Measurements from ENCODE around the gene NRL.

The NRL gene

DNA sequence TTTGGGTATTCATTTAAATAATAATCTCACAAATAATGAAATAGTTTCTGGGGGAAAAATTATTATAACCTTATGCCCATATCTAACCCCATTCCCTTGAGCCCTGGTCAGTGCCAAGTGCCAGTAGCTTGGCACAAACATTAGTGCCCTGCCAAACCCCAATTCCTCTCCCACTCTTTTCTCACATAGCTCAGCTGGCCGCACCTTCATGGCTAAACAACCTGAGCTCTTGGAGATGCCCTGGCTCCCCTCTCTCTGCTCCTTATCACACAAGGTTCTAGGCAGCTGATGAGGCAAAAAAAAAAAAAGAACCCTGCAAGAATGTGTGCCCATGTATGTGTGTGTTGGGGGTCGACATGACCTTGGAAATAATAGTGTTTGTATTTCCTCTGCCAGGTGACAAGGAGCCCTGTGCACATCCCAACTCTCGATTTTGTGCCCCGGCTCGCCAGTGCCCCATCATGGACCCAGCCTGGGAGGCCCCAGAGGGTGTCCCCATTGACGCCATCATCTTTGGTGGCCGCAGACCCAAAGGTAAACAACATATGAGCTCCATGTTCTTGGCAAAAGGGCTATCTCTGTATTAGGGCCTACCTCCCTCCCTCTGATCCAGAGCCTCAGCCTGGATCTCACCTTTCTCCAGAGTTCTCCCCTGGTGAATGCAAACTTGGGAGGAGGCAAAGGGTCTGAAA is 12.2 kb downstream of the NRL start:
- no peak for TF ChIP-seq ZFX (IDR thresholded peaks at IDR 0.05; ENCODE audit: borderline replicate concordance)
- TF ChIP-seq, protein P1, sequence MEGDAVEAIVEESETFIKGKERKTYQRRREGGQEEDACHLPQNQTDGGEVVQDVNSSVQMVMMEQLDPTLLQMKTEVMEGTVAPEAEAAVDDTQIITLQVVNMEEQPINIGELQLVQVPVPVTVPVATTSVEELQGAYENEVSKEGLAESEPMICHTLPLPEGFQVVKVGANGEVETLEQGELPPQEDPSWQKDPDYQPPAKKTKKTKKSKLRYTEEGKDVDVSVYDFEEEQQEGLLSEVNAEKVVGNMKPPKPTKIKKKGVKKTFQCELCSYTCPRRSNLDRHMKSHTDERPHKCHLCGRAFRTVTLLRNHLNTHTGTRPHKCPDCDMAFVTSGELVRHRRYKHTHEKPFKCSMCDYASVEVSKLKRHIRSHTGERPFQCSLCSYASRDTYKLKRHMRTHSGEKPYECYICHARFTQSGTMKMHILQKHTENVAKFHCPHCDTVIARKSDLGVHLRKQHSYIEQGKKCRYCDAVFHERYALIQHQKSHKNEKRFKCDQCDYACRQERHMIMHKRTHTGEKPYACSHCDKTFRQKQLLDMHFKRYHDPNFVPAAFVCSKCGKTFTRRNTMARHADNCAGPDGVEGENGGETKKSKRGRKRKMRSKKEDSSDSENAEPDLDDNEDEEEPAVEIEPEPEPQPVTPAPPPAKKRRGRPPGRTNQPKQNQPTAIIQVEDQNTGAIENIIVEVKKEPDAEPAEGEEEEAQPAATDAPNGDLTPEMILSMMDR (IDR thresholded peaks at IDR 0.05): no peak

DNA sequence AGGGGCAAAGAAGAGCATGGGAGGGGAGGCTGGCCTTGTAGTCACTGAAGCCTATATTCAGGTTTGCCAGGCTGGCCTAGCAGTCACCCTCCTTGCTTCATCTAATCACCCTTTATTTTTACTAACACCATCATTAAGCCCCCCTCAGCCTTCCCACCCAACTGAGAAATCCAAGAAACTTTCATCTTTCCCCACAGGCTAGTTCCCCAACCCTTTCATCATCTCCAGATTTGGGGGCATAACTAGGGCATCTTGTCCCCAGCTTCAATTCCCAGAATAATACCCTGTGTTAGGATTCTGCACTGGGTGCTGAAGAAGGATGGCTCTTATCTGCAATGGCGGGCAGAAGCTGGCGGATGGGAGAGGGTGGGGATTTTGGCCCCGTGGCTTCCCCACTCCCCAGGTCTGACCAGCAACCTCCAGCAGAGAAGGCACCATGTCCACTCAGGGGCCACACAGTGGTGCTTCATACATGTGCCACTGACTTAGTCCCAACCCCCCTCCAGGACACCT is 13.7 kb downstream of the NRL start:
- TF ChIP-seq, protein P1 (IDR thresholded peaks at IDR 0.05): no peak
- TF ChIP-seq ZFX (IDR thresholded peaks at IDR 0.05; ENCODE audit: borderline replicate concordance): no peak
- H3K27ac ChIP-seq: no peak overlapping the region

More for the DNA sequence above, 12.2 kb downstream of the NRL start:
- no peak overlapping the region for H3K27ac ChIP-seq

DNA sequence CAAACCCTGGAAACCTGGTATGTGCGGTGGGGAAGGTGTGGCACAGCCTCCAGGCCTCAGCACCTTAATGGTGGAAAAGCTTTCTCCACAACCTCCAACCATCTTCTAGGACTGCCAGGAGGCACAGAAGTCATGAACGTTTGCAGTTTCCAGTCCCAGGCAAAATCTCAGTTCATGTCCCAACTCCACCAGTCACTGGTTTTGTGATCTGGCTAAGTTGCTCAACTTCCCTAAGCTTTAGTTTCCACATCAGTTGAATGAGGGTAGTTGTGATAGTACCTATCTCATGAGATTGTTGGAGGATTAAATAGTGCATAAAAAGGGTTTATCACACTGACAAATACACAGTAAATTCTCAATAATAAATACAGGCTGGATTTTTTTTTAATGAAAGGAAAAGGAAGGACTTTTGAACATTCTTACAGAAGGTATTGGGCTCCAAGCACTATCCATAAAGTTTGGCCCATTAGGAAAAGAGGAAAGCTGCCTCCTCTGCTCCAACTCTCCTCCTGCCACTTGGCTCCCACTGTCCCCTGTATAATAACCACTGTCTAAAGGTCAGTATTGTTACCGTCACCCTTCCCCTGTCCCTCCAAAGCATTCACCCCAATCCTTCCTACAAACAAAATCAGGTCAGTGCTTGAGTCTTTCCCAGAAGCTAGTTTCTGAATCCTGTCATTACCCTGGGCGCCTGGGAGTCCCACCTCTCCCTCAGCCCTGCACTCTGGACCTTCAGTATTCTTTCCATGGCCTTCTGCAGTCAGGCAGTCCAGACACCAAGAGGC is 14.4 kb downstream of the NRL start:
- H3K27ac ChIP-seq: no peak overlapping the region

DNA sequence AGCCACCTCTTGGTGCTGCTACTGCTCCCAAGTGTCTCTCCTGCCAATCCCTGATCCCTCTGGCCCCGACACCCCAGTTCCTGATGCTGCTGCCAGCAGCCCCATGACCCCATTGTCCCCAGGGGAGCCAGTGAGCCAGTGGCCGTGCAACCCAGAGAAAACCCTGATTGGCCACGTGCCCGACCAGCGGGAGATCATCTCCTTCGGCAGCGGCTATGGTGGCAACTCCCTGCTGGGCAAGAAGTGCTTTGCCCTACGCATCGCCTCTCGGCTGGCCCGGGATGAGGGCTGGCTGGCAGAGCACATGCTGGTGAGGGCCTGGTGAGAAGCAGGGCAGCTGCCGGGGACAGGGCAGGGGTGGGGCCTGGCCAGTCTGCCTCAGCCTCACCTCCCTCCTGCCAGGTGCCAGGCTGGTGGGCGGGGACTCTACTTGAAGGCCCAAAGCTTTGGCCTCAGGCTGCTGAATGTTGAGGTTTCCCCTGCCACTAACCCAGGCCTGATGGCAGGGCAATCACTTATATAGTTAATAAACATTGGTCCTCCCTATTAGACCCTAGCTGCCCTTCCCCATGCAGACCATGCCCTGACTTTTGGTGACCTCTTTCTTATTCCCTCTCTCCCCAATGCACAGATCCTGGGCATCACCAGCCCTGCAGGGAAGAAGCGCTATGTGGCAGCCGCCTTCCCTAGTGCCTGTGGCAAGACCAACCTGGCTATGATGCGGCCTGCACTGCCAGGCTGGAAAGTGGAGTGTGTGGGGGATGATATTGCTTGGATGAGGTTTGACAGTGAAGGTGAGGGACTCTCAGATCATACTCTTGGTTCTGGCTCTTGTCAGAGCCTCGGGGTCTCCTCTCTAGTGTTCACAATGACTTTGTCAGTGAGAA is 15.6 kb downstream of the NRL start:
- TF ChIP-seq, protein P1 (IDR thresholded peaks at IDR 0.05): no peak
- no peak for TF ChIP-seq ZFX (IDR thresholded peaks at IDR 0.05; ENCODE audit: borderline replicate concordance)
- H3K27ac ChIP-seq: no peak overlapping the region

More for the DNA sequence above, 14.4 kb downstream of the NRL start:
- TF ChIP-seq, protein P1 (IDR thresholded peaks at IDR 0.05): no peak
- TF ChIP-seq ZFX (IDR thresholded peaks at IDR 0.05; ENCODE audit: borderline replicate concordance): no peak

DNA sequence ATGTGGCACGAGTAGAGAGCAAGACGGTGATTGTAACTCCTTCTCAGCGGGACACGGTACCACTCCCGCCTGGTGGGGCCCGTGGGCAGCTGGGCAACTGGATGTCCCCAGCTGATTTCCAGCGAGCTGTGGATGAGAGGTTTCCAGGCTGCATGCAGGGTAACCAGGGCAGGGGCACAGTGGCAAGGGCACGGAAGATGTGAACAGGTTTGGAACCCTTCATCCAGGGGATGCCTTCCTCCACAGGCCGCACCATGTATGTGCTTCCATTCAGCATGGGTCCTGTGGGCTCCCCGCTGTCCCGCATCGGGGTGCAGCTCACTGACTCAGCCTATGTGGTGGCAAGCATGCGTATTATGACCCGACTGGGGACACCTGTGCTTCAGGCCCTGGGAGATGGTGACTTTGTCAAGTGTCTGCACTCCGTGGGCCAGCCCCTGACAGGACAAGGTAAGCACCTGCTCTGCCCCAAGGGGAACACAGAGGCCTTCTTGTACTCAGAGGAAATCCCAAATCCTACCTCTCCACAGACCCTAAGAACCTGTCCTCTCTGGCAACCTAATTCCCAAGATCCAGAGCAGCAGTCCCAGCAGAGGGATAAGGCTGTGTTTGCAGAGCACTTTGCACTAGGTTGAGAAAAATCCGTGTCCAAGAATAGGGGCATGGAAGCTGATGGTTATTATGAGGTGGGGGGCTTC is 16.4 kb downstream of the NRL start:
- no peak for TF ChIP-seq ZFX (IDR thresholded peaks at IDR 0.05; ENCODE audit: borderline replicate concordance)
- TF ChIP-seq, protein P1 (IDR thresholded peaks at IDR 0.05): no peak
- H3K27ac ChIP-seq: no peak overlapping the region

DNA sequence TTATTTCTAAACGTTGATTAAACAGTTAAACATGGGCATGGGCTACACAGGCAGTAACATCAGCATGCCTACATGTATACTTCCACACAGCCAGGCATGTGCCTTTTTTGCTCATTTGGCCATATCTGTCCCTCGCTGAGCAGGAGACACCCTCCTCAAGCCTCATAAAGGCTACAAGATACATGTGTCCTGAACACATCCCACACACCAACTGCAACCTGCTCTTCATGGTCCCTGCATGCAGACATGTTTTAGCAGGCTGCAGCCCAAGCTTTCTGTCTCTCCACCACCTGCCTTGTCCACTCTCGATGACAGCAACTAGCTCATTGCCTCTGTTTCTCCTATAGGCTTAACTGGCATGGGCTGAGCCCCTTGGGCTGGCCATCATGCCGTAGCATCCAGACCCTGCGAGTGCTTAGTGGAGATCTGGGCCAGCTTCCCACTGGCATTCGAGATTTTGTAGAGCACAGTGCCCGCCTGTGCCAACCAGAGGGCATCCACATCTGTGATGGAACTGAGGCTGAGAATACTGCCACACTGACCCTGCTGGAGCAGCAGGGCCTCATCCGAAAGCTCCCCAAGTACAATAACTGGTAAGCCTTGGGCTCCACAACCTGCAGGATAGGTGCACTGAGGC is 18.1 kb downstream of the NRL start:
- H3K27ac ChIP-seq: no peak overlapping the region
- TF ChIP-seq, protein P1 (IDR thresholded peaks at IDR 0.05): no peak
- no peak for TF ChIP-seq ZFX (IDR thresholded peaks at IDR 0.05; ENCODE audit: borderline replicate concordance)

Measured in 22Rv1 (cell line).